ENCODE measurements around the gene TMEM120B. TPM values are rescaled to one million over a fixed set of nuclear protein-coding genes. Genes with fewer than 3 reads are reported as not detected.

TMEM120B gene
- total and polyA plus RNA-seq, 2 of the 13 experiments (the other 11 are each of a cell fraction or from before 2014, with no cell fraction given) = 7.1 to 12.9 TPM

- TF ChIP-seq ZSCAN29 (CRISPR knock-in tag; conservative IDR thresholded peaks at IDR 0.05) (no peak), PHF21A (CRISPR knock-in tag; IDR thresholded peaks at IDR 0.05) (no peak), TFAP4 (IDR thresholded peaks at IDR 0.05; ENCODE audit: borderline replicate concordance, low read depth) (peak; percentile 8; the same call in 1 of the 2 replicates), SMYD3 (CRISPR knock-in tag; IDR thresholded peaks at IDR 0.05) (no peak), CREB3 (CRISPR knock-in tag; IDR thresholded peaks at IDR 0.05) (no peak), MATR3 (CRISPR knock-in tag; IDR thresholded peaks at IDR 0.05) (no peak), ZNF547 (CRISPR knock-in tag; IDR thresholded peaks at IDR 0.05) (no peak), NKX3-1 (CRISPR knock-in tag; IDR thresholded peaks at IDR 0.05) (no peak), ATF1 (CRISPR knock-in tag; IDR thresholded peaks at IDR 0.05) (no peak), MAX (IDR thresholded peaks at IDR 0.05) (0 out of 2 replicates have a peak, but pooled peaks have one; percentile 1), TEF (CRISPR knock-in tag; IDR thresholded peaks at IDR 0.05) (no peak), NR1H2 (CRISPR knock-in tag; IDR thresholded peaks at IDR 0.05; ENCODE audit: borderline replicate concordance, low read depth) (no peak), ZNF780A (CRISPR knock-in tag; IDR thresholded peaks at IDR 0.05) (no peak), RELA (CRISPR knock-in tag; IDR thresholded peaks at IDR 0.05) (no peak), ZNF205 (CRISPR knock-in tag; IDR thresholded peaks at IDR 0.05) (no peak), ZNF768 (CRISPR knock-in tag; IDR thresholded peaks at IDR 0.05) (peak; percentile 77; the same call in 1 of the 2 replicates), SAP130 (CRISPR knock-in tag; IDR thresholded peaks at IDR 0.05; ENCODE audit: low read depth) (peak; percentile 46), CEBPG (CRISPR knock-in tag; IDR thresholded peaks at IDR 0.05) (peak; percentile 89), ZNF616 (CRISPR knock-in tag; IDR thresholded peaks at IDR 0.05; ENCODE audit: low read depth) (no peak), KLF12 (CRISPR knock-in tag; IDR thresholded peaks at IDR 0.05; ENCODE audit: borderline replicate concordance) (0 out of 2 replicates have a peak, but pooled peaks have one; percentile 38), ZMYM2 (CRISPR knock-in tag; IDR thresholded peaks at IDR 0.05) (peak; percentile 65; the same call in 1 of the 2 replicates), CREB1 (IDR thresholded peaks at IDR 0.05) (no peak), CREB1 (CRISPR knock-in tag; IDR thresholded peaks at IDR 0.05) (peak; percentile 45; the same call in 1 of the 2 replicates), KAT2B (IDR thresholded peaks at IDR 0.05; ENCODE audit: borderline replicate concordance, low read depth, low read length) (no peak), ZNF746 (CRISPR knock-in tag; IDR thresholded peaks at IDR 0.05) (no peak)
- TF ChIP-seq, protein P1, sequence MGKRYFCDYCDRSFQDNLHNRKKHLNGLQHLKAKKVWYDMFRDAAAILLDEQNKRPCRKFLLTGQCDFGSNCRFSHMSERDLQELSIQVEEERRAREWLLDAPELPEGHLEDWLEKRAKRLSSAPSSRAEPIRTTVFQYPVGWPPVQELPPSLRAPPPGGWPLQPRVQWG (CRISPR knock-in tag; IDR thresholded peaks at IDR 0.05; ENCODE audit: borderline replicate concordance, low read depth) = no peak
- TF ChIP-seq, protein P2, sequence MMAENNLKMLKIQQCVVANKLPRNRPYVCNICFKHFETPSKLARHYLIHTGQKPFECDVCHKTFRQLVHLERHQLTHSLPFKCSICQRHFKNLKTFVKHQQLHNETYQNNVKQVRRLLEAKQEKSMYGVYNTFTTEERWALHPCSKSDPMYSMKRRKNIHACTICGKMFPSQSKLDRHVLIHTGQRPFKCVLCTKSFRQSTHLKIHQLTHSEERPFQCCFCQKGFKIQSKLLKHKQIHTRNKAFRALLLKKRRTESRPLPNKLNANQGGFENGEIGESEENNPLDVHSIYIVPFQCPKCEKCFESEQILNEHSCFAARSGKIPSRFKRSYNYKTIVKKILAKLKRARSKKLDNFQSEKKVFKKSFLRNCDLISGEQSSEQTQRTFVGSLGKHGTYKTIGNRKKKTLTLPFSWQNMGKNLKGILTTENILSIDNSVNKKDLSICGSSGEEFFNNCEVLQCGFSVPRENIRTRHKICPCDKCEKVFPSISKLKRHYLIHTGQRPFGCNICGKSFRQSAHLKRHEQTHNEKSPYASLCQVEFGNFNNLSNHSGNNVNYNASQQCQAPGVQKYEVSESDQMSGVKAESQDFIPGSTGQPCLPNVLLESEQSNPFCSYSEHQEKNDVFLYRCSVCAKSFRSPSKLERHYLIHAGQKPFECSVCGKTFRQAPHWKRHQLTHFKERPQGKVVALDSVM (CRISPR knock-in tag; IDR thresholded peaks at IDR 0.05) = peak; percentile 39; the same call in 1 of the 2 replicates
Observed at GRCh38 chr12:121786440-121786825, 73.9 kb downstream of the TMEM120B start (continued).
